IPS DF 4.7 (cell line): Measurements from ENCODE around the gene ANKRD60.

ENCODE experiments used
- DNase-seq: peaks from one replicate; pipeline ENCODE4 v3.0.0-alpha.2; 2013; ENCODE audit warnings: low spot score; ENCODE audit errors: extremely low read depth

ANKRD60 gene

GRCh38 chr20:58224097-58224496, 4.4 kb downstream of the ANKRD60 start:
- no peak for DNase-seq

GRCh38 chr20:58223358-58223941, 5.0 kb downstream of the ANKRD60 start:
- no peak for DNase-seq

- no peak for DNase-seq
Observed at GRCh38 chr20:58222446-58222845, 6.0 kb downstream of the ANKRD60 start.

GRCh38 chr20:58219342-58219700, 9.1 kb downstream of the ANKRD60 start:
- DNase-seq: no peak

GRCh38 chr20:58218665-58219341, 9.7 kb downstream of the ANKRD60 start:
- DNase-seq: no peak

- no peak for DNase-seq
Observed at GRCh38 chr20:58216334-58216733, 12.1 kb downstream of the ANKRD60 start.

GRCh38 chr20:58215116-58215515, 13.3 kb downstream of the ANKRD60 start:
- no peak for DNase-seq

GRCh38 chr20:58214310-58214709, 14.1 kb downstream of the ANKRD60 start:
- DNase-seq: no peak

- DNase-seq: no peak
Observed at GRCh38 chr20:58213716-58214115, 14.7 kb downstream of the ANKRD60 start.

- no peak for DNase-seq
Observed at GRCh38 chr20:58213121-58213520, 15.3 kb downstream of the ANKRD60 start.

GRCh38 chr20:58212636-58213035, 15.8 kb downstream of the ANKRD60 start:
- no peak for DNase-seq

GRCh38 chr20:58210398-58210747, 18.1 kb downstream of the ANKRD60 start:
- DNase-seq: no peak

GRCh38 chr20:58209652-58210397, 18.6 kb downstream of the ANKRD60 start:
- no peak for DNase-seq

GRCh38 chr20:58208944-58209343, 19.5 kb downstream of the ANKRD60 start:
- DNase-seq: no peak

GRCh38 chr20:58205850-58206249, 22.6 kb downstream of the ANKRD60 start:
- no peak for DNase-seq

GRCh38 chr20:58202044-58202443, 26.4 kb downstream of the ANKRD60 start:
- DNase-seq: no peak

- DNase-seq: no peak
Observed at GRCh38 chr20:58201616-58202015, 26.8 kb downstream of the ANKRD60 start.

- no peak for DNase-seq
Observed at GRCh38 chr20:58199469-58199868, 29.0 kb downstream of the ANKRD60 start.

- no peak for DNase-seq
Observed at GRCh38 chr20:58198901-58199355, 29.5 kb downstream of the ANKRD60 start.

GRCh38 chr20:58198384-58198783, 30.1 kb downstream of the ANKRD60 start:
- no peak for DNase-seq

GRCh38 chr20:58197185-58197469, 31.3 kb downstream of the ANKRD60 start:
- DNase-seq: no peak

- no peak for DNase-seq
Observed at GRCh38 chr20:58196402-58197184, 31.9 kb downstream of the ANKRD60 start.
